SH-SY5Y (cell line): ENCODE data around the gene NR1H3.

ENCODE experiments used
- GATA2 ChIP-seq: IDR thresholded peaks from 2 replicates; pipeline ENCODE4 v1.6.1; 2011; ENCODE audit warnings: mild to moderate bottlenecking, low read depth, low read length
- GATA3 ChIP-seq: IDR thresholded peaks from 2 replicates; pipeline ENCODE4 v1.6.1; 2011; ENCODE audit warnings: low read depth, mild to moderate bottlenecking, low read length, moderate library complexity

DNA sequence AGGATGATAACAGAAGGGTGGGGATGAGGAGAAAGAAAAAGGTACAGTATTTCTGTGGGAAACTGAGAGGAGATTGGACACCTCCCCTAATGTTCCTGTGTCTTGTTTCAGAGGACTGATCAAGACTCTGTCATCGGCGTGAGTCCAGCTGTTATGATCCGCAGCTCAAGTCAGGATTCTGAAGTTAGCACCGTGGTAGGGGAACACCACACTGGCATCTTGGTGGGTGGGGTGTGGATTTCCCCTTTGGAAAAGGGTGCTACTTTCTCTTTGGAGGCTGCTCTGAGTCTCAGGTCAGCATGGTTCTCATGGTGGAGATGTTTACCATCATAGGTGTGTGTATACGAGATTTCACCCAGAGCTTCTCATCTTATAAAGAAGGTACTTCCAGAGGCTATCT, 37.6 kb downstream of the NR1H3 start:
- TF ChIP-seq GATA2 (no peak), GATA3 (no peak)
